Parathyroid adenoma (tissue), 2 donors: Measurements from ENCODE around the gene LRRC32.

Experiments
- H2AFZ ChIP-seq: fragments of 300-600 bp; sonication (generic); one replicate; pipeline ENCODE4 v1.7.0; 2017; ENCODE audit warnings: antibody characterized with exemption, mild to moderate bottlenecking
- H3K27ac ChIP-seq: fragments of 300-600 bp; sonication (generic); one replicate; pipeline ENCODE4 v1.7.0; 2017
- H3K27me3 ChIP-seq: fragments of 300-600 bp; sonication (generic); one replicate; pipeline ENCODE4 v1.7.0; 2017; ENCODE audit warnings: low read length; ENCODE audit not compliant: control insufficient read depth, insufficient read depth
- H3K36me3 ChIP-seq: fragments of 300-600 bp; sonication (generic); one replicate; pipeline ENCODE4 v1.7.0; 2017; ENCODE audit warnings: low read length; ENCODE audit not compliant: control insufficient read depth, insufficient read depth
- H3K4me1 ChIP-seq: fragments of 300-600 bp; sonication (generic); one replicate; pipeline ENCODE4 v1.7.0; 2017; ENCODE audit warnings: control low read depth
- H3K4me2 ChIP-seq: fragments of 300-600 bp; sonication (generic); one replicate; pipeline ENCODE4 v1.7.0; 2017; ENCODE audit warnings: low read length
- H3K4me3 ChIP-seq: fragments of 300-600 bp; sonication (generic); one replicate; pipeline ENCODE4 v1.7.0; 2017; ENCODE audit warnings: low read depth, low read length
- H3K79me2 ChIP-seq: fragments of 300-600 bp; sonication (generic); one replicate; pipeline ENCODE4 v1.7.0; 2017; ENCODE audit warnings: control low read depth
- H3K9ac ChIP-seq: fragments of 300-600 bp; sonication (generic); one replicate; pipeline ENCODE4 v1.7.0; 2017; ENCODE audit warnings: mild to moderate bottlenecking
- H3K9me3 ChIP-seq: fragments of 300-600 bp; sonication (generic); one replicate; pipeline ENCODE4 v1.7.0; 2017; ENCODE audit warnings: low read length; ENCODE audit not compliant: control insufficient read depth
- TF ChIP-seq, protein P1 (sequence below): fragments of 300-600 bp; sonication (generic); IDR thresholded peaks from one replicate; pipeline ENCODE4 v1.7.0; 2017; ENCODE audit warnings: antibody characterized with exemption, mild to moderate bottlenecking
- donor health status: primary hyperparathyroidism.

The LRRC32 gene

DNA sequence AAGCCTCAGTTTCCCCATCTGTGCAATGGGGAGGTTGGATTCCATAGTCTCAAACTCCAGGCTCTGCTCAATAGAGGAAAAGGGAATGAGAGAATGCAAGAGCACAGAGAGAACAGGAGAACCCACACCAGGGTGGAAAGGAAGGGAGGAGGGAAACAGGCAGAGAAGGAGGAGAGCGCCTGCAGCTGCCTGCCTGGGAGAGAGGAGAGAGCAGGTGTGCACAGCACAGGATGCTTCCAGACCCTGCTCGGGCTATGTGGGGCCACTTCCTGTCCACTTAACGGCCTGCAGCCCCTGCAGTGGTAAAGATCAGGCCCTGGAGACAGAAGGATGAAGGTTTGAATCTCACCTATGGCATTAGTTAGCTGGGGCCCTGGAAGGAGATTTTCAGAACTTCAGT is 12.3 kb downstream of the LRRC32 start:
- Histone ChIP-seq H3K9ac (no peak overlapping the region), H3K36me3 (no peaks in the 10 kb centered on the region), H2AFZ (no peak overlapping the region), H3K27ac (no peak overlapping the region), H3K79me2 (no peaks in the 10 kb centered on the region), H3K9me3 (no peaks in the 10 kb centered on the region), H3K27me3 (no peaks in the 10 kb centered on the region), H3K4me1 (no peaks in the 10 kb centered on the region), H3K4me2 (no peak overlapping the region), H3K4me3 (no peak overlapping the region)
- TF ChIP-seq, protein P1, sequence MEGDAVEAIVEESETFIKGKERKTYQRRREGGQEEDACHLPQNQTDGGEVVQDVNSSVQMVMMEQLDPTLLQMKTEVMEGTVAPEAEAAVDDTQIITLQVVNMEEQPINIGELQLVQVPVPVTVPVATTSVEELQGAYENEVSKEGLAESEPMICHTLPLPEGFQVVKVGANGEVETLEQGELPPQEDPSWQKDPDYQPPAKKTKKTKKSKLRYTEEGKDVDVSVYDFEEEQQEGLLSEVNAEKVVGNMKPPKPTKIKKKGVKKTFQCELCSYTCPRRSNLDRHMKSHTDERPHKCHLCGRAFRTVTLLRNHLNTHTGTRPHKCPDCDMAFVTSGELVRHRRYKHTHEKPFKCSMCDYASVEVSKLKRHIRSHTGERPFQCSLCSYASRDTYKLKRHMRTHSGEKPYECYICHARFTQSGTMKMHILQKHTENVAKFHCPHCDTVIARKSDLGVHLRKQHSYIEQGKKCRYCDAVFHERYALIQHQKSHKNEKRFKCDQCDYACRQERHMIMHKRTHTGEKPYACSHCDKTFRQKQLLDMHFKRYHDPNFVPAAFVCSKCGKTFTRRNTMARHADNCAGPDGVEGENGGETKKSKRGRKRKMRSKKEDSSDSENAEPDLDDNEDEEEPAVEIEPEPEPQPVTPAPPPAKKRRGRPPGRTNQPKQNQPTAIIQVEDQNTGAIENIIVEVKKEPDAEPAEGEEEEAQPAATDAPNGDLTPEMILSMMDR: no peak

DNA sequence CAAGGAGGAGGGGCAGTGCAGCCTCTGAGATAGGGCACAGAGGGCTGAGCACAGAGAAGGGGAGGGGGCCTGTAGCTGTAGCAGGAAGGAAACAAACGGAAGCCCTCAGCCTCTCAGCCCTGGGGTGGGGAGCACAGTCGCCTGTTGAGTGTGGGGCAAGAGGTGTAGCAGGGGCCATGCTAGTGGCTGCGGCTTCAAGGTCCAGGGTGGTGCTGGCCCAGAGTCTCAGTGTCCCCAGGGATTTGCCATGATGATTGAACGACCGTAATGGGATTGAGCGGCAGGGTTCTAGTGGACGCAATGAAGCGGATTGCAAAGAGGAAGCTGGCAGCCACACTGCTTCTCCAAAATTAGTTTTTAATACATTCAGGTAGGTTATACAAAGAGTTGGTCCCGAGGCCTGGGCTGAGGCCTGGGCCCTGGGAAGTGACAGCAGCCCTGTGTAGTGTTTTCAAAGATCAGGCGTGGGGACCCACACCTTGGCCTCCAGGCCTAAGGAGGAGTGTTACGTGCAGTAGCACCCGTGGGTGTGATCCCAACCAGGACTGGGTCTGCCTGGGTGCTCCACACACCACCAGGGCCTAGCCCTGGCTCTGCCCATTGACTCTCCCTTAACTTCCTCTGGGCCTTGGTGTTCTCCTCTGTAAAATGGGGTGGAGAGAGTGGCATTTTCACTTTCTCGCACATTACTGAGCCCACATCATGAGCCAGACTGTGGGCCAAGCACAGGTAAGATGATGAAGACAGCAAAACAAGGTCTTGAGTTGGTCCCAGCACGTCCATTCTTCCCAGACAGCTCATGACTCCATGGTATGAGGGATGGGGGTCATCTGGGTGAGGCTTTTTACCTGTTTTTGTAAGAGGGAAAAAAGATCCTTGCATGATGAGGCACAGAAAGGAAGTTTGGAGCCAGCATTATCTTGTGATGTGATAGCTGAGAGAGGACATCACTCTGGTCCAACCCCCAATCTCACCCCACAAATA is 13.1 kb downstream of the LRRC32 start:
- no peak overlapping the region for H3K4me3 ChIP-seq
- H3K27ac ChIP-seq: no peak overlapping the region
- H3K27me3 ChIP-seq: no peaks in the 10 kb centered on the region
- H3K9me3 ChIP-seq: no peaks in the 10 kb centered on the region
- TF ChIP-seq, protein P1: no peak
- H3K79me2 ChIP-seq: no peaks in the 10 kb centered on the region
- no peak overlapping the region for H2AFZ ChIP-seq
- no peaks in the 10 kb centered on the region for H3K36me3 ChIP-seq
- no peak overlapping the region for H3K9ac ChIP-seq
- H3K4me2 ChIP-seq: no peak overlapping the region
- no peaks in the 10 kb centered on the region for H3K4me1 ChIP-seq

DNA sequence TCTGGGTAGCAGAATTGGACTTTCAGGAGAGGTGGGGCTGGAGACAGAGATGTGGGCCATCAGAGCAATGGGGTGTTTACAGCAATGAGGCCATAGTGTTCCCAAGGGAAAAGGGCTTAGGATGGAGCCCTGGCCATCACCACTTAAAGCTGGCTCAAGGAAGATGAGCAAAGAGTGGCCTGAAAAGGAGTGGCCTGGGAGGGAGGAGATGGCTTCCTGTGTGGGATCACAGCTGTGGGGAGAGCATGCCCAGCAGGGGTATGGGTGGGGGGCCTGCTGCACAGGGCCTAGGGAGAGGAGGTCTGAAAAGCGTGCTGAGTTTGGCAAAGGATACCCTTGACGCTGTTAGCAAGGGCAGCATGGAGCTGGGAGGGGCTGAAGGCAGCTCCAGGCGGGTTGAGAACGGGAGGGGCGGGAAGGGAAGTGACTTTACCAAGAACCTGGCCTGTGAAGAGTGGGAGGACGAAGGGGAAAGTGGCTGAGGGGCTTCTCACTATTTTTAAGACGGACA is 13.9 kb downstream of the LRRC32 start:
- Histone ChIP-seq H3K27me3 (no peaks in the 10 kb centered on the region), H3K4me1 (no peaks in the 10 kb centered on the region), H3K9me3 (no peaks in the 10 kb centered on the region), H3K79me2 (no peaks in the 10 kb centered on the region), H3K9ac (no peak overlapping the region), H2AFZ (no peak overlapping the region), H3K4me3 (no peak overlapping the region), H3K36me3 (no peaks in the 10 kb centered on the region), H3K27ac (no peak overlapping the region), H3K4me2 (no peak overlapping the region)
- TF ChIP-seq, protein P1: no peak

DNA sequence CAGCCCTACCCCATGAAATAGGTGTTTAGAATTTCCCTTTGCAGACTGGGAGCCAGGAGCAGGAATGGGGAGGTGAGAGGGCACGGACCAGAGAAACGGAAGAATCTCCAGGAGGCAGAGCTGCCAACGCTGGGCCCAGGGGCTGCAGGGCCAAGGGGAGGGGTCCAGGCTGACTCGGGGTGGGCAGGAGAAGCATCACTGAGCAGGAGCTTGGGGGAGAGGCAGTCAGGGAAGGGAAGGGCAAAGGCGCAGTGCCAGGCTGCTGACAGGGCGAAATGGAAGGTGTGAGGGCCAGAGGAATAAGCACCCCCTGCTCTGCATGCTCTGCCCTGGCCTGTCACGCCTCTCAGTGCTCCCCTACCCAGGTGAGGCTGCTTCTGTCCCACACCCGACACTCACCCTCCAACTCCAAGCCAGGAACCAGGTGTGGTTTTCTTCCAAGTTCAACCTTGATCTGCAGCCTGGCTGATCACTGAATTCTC is 14.5 kb downstream of the LRRC32 start:
- TF ChIP-seq, protein P1: no peak
- Histone ChIP-seq H3K9ac (no peak overlapping the region), H3K36me3 (no peaks in the 10 kb centered on the region), H3K9me3 (no peaks in the 10 kb centered on the region), H3K4me2 (no peak overlapping the region), H3K27ac (no peak overlapping the region), H3K27me3 (no peaks in the 10 kb centered on the region), H3K4me1 (no peaks in the 10 kb centered on the region), H3K4me3 (no peak overlapping the region), H3K79me2 (no peaks in the 10 kb centered on the region), H2AFZ (no peak overlapping the region)
